Vein endothelial cell (primary cell): ENCODE results near the gene MAB21L2. TPM values are rescaled to one million over a fixed set of nuclear protein-coding genes. Genes with fewer than 3 reads are reported as not detected.

Experiments used
- total RNA-seq: library from RNA; depleted of rRNA; stranded (reverse); fragments of >200 nt; gene quantifications from 2 replicates; pipeline ENCODE4 v1.2.3, GENCODE V29; 2012

MAB21L2 gene
- 0.33 and 0.48 TPM in 2 replicates for total RNA-seq

GRCh38 chr4:150582146-150582872 is at the start of gene MAB21L2:
MAB21L2 (plus strand) TSS chr4:150582151; CDS start chr4:150583030, 879 bp downstream.

